ENCODE results near the gene MEF2A. TPM values are rescaled to one million over a fixed set of nuclear protein-coding genes. Genes with fewer than 3 reads are reported as not detected.

Gene MEF2A
- polyA plus RNA-seq, 1 donor: 29.3 TPM

DNA sequence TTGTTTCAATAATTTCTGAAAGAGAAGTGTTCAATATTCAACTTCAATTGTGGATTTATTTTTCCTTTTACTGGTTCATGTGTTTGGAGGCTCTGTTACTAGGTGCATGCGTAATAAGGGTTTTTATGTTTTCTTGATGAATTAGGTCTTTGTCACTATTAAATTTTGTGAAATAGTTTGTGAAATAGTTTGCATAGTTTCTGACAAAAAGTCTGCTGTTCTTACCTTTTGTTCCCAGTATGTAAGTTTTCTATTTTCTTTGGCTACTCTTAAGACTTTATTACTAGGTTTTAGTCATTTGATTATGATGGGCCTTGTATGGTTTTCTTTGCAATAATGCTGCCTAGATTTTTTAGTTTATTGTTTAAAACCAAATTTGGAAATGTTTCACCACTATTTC is 38.0 kb downstream of the MEF2A start:
- peaks cover 10% of the 10 kb centered on the region for H3K36me3 ChIP-seq (ENCODE audit: control insufficient read depth, insufficient read depth, low read length)
- H3K27ac ChIP-seq (ENCODE audit: low read length): no peak overlapping the region
- WGBS (ENCODE audit: insufficient coverage, low lambda C conversion rate): no CpG with 5 or more reads among the region's 1 CpG
- no peaks in the 10 kb centered on the region for H3K4me1 ChIP-seq (ENCODE audit: control insufficient read depth, insufficient read depth, low read length)
- no peaks in the 10 kb centered on the region for H3K9me3 ChIP-seq (ENCODE audit: control insufficient read depth, low read depth, low read length)
- DNase-seq: no peak
- H3K4me3 ChIP-seq (ENCODE audit: low read length): no peak overlapping the region
- H3K27me3 ChIP-seq (ENCODE audit: control insufficient read depth, insufficient read depth, low read length): no peaks in the 10 kb centered on the region

DNA sequence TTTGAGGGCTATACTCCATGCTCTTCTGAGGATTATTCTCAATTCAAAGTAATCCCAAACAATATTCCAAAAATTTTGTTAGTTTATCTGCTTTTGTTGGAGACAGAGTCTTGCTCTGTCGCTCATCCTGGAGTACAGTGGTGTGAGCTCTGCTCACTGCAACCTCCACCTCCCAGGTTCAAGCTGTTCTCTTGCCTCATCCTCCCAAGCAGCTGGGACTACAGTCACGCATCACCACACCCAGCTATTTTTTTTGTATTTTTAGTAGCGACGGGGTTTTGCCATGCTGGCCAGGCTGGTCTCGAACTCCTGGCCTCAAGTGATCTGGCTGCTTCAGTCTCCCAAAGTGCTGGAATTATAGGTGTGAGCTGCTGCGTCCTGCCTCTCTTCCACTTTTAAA is 39.1 kb downstream of the MEF2A start:
- H3K27ac ChIP-seq (ENCODE audit: low read length): no peak overlapping the region
- H3K4me1 ChIP-seq (ENCODE audit: control insufficient read depth, insufficient read depth, low read length): no peaks in the 10 kb centered on the region
- WGBS (ENCODE audit: insufficient coverage, low lambda C conversion rate): 90% methylated on average over 2 of the region's 6 CpGs
- H3K36me3 ChIP-seq (ENCODE audit: control insufficient read depth, insufficient read depth, low read length): peaks cover 9% of the 10 kb centered on the region
- DNase-seq: no peak
- H3K4me3 ChIP-seq (ENCODE audit: low read length): no peak overlapping the region
- H3K27me3 ChIP-seq (ENCODE audit: control insufficient read depth, insufficient read depth, low read length): no peaks in the 10 kb centered on the region
- H3K9me3 ChIP-seq (ENCODE audit: control insufficient read depth, low read depth, low read length): no peaks in the 10 kb centered on the region

DNA sequence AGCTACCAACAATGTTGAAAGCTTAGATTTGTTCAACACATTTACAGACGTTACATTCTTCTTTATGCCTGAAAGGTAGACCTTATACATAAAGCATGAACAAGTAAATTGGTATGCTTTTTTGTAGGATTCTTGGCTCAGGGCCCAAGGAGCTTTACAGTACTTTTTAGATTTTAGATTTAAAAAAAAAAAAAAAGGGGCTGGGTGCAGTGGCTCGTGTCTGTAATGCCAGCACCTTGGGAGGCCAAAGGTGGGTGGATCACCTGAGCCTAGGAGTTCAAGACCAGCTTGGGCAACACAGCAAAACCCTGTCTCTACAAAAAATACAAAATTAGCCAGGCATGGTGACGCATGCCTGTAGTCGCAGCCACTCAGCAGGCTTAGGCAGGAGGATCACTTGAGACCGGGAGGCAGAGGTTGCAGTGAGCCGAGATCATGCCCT is 39.7 kb downstream of the MEF2A start:
- DNase-seq: no peak
- Histone ChIP-seq H3K27ac (ENCODE audit: low read length) (no peak overlapping the region), H3K36me3 (ENCODE audit: control insufficient read depth, insufficient read depth, low read length) (peaks cover 4% of the 10 kb centered on the region), H3K4me1 (ENCODE audit: control insufficient read depth, insufficient read depth, low read length) (no peaks in the 10 kb centered on the region), H3K9me3 (ENCODE audit: control insufficient read depth, low read depth, low read length) (no peaks in the 10 kb centered on the region), H3K4me3 (ENCODE audit: low read length) (no peak overlapping the region), H3K27me3 (ENCODE audit: control insufficient read depth, insufficient read depth, low read length) (no peaks in the 10 kb centered on the region)
- WGBS (ENCODE audit: insufficient coverage, low lambda C conversion rate): no CpG with 5 or more reads among the region's 6 CpGs

DNA sequence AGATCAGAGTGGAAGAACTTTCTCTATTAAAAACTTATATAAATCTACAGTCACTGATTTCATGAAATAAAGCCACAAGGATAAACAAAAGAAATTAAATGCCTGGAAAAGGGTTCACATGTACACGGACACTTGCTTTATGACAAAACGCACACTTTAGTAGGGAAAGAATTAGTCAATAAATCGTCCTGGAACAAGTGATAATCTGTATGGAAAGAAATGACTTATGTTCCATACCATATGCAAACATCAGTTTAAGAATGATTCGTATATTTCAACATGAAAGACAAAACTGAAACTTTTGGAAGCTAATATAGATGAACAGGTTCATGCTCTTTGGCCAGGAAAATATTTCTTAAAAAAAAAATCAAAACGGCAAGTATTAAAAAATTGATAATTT is 40.2 kb downstream of the MEF2A start:
- WGBS (ENCODE audit: insufficient coverage, low lambda C conversion rate): 93% methylated on average over 3 of the region's 5 CpGs
- no peak overlapping the region for H3K27ac ChIP-seq (ENCODE audit: low read length)

DNA sequence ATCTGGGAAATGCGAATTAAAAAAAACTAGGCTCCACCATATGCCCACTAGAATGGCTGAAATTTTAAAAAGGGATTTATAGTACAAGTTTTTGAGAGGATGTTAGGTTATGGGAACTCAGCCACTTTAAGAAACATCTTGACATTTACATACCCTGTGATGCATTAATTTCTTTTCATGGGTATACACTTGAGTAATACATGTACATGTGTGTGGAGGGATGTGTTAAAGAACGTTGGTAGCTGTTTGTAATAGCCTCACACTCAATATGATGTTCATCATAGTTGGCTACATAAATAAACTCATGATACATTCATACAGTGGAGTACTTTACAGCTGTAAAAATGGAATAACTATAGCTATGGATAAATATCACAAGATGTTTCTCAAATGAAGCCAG is 40.9 kb downstream of the MEF2A start:
- Histone ChIP-seq H3K9me3 (ENCODE audit: control insufficient read depth, low read depth, low read length) (no peaks in the 10 kb centered on the region), H3K27me3 (ENCODE audit: control insufficient read depth, insufficient read depth, low read length) (no peaks in the 10 kb centered on the region), H3K36me3 (ENCODE audit: control insufficient read depth, insufficient read depth, low read length) (peaks cover 3% of the 10 kb centered on the region), H3K27ac (ENCODE audit: low read length) (no peak overlapping the region), H3K4me1 (ENCODE audit: control insufficient read depth, insufficient read depth, low read length) (no peaks in the 10 kb centered on the region), H3K4me3 (ENCODE audit: low read length) (no peak overlapping the region)
- WGBS (ENCODE audit: insufficient coverage, low lambda C conversion rate): 100% methylated on average over 1 of the region's 2 CpGs
- no peak for DNase-seq

More for the DNA sequence above, 40.2 kb downstream of the MEF2A start:
- Histone ChIP-seq H3K4me3 (ENCODE audit: low read length) (no peak overlapping the region), H3K27me3 (ENCODE audit: control insufficient read depth, insufficient read depth, low read length) (no peaks in the 10 kb centered on the region), H3K9me3 (ENCODE audit: control insufficient read depth, low read depth, low read length) (no peaks in the 10 kb centered on the region), H3K4me1 (ENCODE audit: control insufficient read depth, insufficient read depth, low read length) (no peaks in the 10 kb centered on the region), H3K36me3 (ENCODE audit: control insufficient read depth, insufficient read depth, low read length) (peaks cover 4% of the 10 kb centered on the region)
- no peak for DNase-seq

DNA sequence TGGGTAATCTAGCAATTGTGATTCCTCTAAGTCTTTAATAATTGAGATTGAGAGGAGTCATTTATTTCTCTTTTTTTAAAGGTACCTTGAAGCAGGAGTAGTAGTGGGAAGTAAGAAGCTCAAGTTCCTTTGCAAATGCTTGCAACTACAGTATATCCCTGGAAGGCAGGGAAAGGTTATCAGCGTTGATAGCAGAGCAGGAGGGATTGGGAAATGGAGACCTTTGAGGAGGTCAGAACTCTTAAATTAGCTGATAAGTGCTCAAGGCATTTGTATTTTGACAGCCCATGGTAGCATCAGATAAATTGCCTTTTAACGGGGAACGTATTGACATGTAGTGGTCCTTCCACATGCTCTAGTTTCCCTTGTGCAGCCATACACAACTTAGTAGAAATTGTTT is 47.7 kb downstream of the MEF2A start:
- DNase-seq: peak in 1 of 2 donors; percentile 32
- no peak overlapping the region for H3K27ac ChIP-seq (ENCODE audit: low read length)
- no peaks in the 10 kb centered on the region for H3K9me3 ChIP-seq (ENCODE audit: control insufficient read depth, low read depth, low read length)
- peaks cover 28% of the 10 kb centered on the region for H3K4me1 ChIP-seq (ENCODE audit: control insufficient read depth, insufficient read depth, low read length)
- whole genome bisulfite sequencing (ENCODE audit: insufficient coverage, low lambda C conversion rate): 56% methylated on average over 2 of the region's 3 CpGs
- no peak overlapping the region for H3K4me3 ChIP-seq (ENCODE audit: low read length)
- no peaks in the 10 kb centered on the region for H3K27me3 ChIP-seq (ENCODE audit: control insufficient read depth, insufficient read depth, low read length)
- no peaks in the 10 kb centered on the region for H3K36me3 ChIP-seq (ENCODE audit: control insufficient read depth, insufficient read depth, low read length)

DNA sequence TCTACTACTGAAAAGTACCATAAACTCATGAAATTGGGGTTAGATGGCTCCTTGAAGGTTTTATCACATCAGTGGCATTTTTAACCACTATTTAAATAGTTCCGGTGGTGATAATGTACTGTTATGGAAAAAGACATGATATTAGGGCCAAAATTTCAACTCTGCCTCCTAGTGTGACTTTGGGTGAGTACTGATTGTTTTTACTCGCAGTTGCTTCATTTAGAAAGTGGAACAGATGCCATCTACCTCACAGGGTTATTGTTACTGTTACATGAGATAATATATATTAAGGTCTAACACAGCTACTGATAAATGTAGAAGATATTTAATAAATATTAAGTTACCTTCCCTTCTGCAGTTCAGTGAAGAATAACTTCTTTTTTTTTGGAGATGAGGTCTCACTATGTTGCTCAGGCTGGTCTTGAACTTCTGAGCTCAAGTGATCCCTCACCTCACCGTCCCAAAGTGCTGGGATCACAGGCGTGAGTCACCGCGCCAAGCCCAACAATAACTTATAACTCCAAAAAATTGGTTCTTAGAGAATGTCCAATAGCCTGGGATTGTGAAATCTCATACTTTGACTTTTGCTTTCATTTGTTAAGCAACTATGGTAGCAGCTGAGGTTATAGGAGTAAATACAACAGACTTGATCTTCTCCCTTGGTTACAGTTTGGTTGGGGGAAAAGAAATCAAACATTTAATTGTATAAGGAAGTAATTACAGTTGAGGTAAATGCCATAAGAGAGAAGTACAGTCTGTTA is 48.3 kb downstream of the MEF2A start:
- WGBS (ENCODE audit: insufficient coverage, low lambda C conversion rate): no CpG with 5 or more reads among the region's 6 CpGs
- Histone ChIP-seq H3K36me3 (ENCODE audit: control insufficient read depth, insufficient read depth, low read length) (no peaks in the 10 kb centered on the region), H3K27ac (ENCODE audit: low read length) (peak overlapping the region; percentile 63), H3K27me3 (ENCODE audit: control insufficient read depth, insufficient read depth, low read length) (no peaks in the 10 kb centered on the region), H3K4me1 (ENCODE audit: control insufficient read depth, insufficient read depth, low read length) (peaks cover 30% of the 10 kb centered on the region), H3K4me3 (ENCODE audit: low read length) (no peak overlapping the region), H3K9me3 (ENCODE audit: control insufficient read depth, low read depth, low read length) (no peaks in the 10 kb centered on the region)
- DNase-seq: peak; percentile 41 to 74

DNA sequence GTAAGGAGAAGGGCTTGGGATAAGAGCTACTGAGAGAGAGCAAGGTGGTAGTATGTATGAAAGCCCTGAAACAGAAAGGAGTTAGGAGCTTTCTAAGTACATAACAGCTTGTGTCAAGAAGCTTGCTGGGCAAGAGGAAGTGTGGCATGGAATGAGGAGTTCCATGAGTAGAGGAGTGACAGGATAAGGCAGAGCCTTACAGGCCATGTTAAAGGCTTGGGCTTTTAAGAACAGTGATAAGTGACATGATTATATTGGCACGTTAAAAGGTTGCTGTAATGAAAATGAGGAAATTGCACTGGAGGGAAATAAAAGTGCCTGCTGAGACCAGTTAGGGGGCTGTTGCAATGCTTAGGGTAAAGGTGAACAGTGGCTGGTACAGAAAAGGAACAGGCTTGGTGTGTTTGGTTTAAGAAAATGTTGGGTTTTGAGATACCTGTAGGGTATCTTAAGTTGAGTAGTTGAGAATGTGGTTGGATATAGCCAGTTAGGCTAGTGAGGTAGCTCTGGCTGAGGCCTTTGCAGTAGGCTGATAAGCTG is 49.0 kb downstream of the MEF2A start:
- H3K4me1 ChIP-seq (ENCODE audit: control insufficient read depth, insufficient read depth, low read length): peaks cover 31% of the 10 kb centered on the region
- no peaks in the 10 kb centered on the region for H3K9me3 ChIP-seq (ENCODE audit: control insufficient read depth, low read depth, low read length)
- H3K4me3 ChIP-seq (ENCODE audit: low read length): no peak overlapping the region
- no CpG with 5 or more reads among the region's 1 CpG for WGBS (ENCODE audit: insufficient coverage, low lambda C conversion rate)
- no peaks in the 10 kb centered on the region for H3K36me3 ChIP-seq (ENCODE audit: control insufficient read depth, insufficient read depth, low read length)
- H3K27ac ChIP-seq (ENCODE audit: low read length): peak overlapping the region; percentile 63
- H3K27me3 ChIP-seq (ENCODE audit: control insufficient read depth, insufficient read depth, low read length): no peaks in the 10 kb centered on the region
- DNase-seq: peak; percentile 49 to 82

DNA sequence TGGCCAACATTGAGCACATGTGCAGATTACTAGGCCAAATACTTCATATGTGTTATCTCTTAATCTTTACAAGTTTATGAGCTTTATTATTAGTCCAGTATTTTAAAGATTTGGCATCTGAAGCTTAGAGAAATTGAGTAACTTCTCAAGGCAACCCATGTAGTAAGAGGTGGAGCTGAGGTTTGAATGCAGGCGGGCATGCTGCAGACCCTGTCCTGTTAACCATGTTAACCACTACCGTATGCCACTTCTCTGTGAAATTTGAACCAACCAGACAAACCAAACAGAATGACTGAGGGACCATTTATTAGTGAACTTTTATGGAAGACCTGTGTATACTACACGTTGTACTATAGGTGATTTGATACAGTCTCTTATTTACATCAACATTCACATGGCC is 49.7 kb downstream of the MEF2A start:
- no peak overlapping the region for H3K4me3 ChIP-seq (ENCODE audit: low read length)
- H3K27ac ChIP-seq (ENCODE audit: low read length): no peak overlapping the region
- WGBS (ENCODE audit: insufficient coverage, low lambda C conversion rate): no CpG with 5 or more reads among the region's 3 CpGs
- no peak for DNase-seq
- H3K27me3 ChIP-seq (ENCODE audit: control insufficient read depth, insufficient read depth, low read length): no peaks in the 10 kb centered on the region
- H3K9me3 ChIP-seq (ENCODE audit: control insufficient read depth, low read depth, low read length): no peaks in the 10 kb centered on the region
- H3K4me1 ChIP-seq (ENCODE audit: control insufficient read depth, insufficient read depth, low read length): peaks cover 31% of the 10 kb centered on the region
- H3K36me3 ChIP-seq (ENCODE audit: control insufficient read depth, insufficient read depth, low read length): no peaks in the 10 kb centered on the region

DNA sequence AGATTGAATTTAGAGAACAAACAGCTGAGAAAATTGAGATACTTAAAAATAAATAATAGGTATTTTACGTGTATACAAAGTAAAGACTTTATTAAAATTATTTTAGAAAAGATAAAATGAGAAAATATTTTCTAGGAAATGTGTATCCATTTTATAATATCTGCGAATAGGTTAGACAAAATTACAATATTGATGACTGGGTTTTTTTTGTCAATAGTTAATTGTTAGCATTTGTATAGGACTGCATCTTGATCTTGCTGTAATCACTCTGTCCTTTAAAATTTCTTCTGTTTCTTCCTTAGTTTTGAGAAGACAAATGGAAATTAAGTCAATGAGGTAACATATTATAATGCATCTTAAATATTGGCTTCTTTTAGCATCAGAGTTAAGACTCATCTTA is 50.3 kb downstream of the MEF2A start:
- Histone ChIP-seq H3K27me3 (ENCODE audit: control insufficient read depth, insufficient read depth, low read length) (no peaks in the 10 kb centered on the region), H3K4me1 (ENCODE audit: control insufficient read depth, insufficient read depth, low read length) (peaks cover 31% of the 10 kb centered on the region), H3K9me3 (ENCODE audit: control insufficient read depth, low read depth, low read length) (peaks cover 2% of the 10 kb centered on the region), H3K27ac (ENCODE audit: low read length) (no peak overlapping the region), H3K36me3 (ENCODE audit: control insufficient read depth, insufficient read depth, low read length) (no peaks in the 10 kb centered on the region), H3K4me3 (ENCODE audit: low read length) (no peak overlapping the region)
- WGBS (ENCODE audit: insufficient coverage, low lambda C conversion rate): 100% methylated on average over 2 of the region's 2 CpGs
- no peak for DNase-seq

Data from large intestine (tissue), 3 donors.